NB4 (cell line): Measurements from ENCODE around the gene STAB2.

ENCODE experiments used
- MAX ChIP-seq: IDR thresholded peaks from 2 replicates; pipeline ENCODE4 v1.6.1; 2011; ENCODE audit warnings: low read depth, low read length
- MYC ChIP-seq: IDR thresholded peaks from 2 replicates; pipeline ENCODE4 v1.6.1; 2011; ENCODE audit warnings: low read depth, low read length
- POLR2A ChIP-seq: IDR thresholded peaks from 2 replicates; pipeline ENCODE4 v1.6.1; 2011; ENCODE audit warnings: mild to moderate bottlenecking; ENCODE audit not compliant: insufficient read length; ENCODE audit errors: extremely low read depth
- TF ChIP-seq, protein P1 (sequence below): IDR thresholded peaks from one replicate; pipeline ENCODE4 v1.5.1; 2012; ENCODE audit warnings: low read depth, low read length

DNA sequence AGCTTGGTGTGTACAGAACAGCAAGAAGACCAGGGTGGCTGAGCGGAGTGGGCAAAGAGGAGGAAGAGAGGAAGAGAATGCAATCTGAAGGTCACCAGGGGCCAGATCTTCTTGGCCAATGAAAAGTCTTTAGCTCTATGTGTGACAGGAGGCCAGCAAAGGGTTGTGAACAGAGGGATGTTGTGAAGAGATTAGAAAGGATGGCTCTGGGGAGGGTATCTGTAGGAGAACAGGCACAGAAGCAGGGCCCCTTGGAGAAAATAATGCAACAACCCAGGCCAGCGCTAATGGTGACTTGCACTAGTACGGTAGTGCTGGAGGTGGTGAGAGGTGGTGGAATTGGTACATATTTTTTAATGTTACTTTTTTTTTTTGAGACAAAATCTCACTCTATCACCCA lies 156.7 kb downstream of the STAB2 start:
- TF ChIP-seq, protein P1, sequence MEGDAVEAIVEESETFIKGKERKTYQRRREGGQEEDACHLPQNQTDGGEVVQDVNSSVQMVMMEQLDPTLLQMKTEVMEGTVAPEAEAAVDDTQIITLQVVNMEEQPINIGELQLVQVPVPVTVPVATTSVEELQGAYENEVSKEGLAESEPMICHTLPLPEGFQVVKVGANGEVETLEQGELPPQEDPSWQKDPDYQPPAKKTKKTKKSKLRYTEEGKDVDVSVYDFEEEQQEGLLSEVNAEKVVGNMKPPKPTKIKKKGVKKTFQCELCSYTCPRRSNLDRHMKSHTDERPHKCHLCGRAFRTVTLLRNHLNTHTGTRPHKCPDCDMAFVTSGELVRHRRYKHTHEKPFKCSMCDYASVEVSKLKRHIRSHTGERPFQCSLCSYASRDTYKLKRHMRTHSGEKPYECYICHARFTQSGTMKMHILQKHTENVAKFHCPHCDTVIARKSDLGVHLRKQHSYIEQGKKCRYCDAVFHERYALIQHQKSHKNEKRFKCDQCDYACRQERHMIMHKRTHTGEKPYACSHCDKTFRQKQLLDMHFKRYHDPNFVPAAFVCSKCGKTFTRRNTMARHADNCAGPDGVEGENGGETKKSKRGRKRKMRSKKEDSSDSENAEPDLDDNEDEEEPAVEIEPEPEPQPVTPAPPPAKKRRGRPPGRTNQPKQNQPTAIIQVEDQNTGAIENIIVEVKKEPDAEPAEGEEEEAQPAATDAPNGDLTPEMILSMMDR = no peak
- TF ChIP-seq POLR2A = no peak
- no peak for TF ChIP-seq MAX
- no peak for TF ChIP-seq MYC
